Measurements from ENCODE around the gene EMP2.

EMP2 gene

DNA sequence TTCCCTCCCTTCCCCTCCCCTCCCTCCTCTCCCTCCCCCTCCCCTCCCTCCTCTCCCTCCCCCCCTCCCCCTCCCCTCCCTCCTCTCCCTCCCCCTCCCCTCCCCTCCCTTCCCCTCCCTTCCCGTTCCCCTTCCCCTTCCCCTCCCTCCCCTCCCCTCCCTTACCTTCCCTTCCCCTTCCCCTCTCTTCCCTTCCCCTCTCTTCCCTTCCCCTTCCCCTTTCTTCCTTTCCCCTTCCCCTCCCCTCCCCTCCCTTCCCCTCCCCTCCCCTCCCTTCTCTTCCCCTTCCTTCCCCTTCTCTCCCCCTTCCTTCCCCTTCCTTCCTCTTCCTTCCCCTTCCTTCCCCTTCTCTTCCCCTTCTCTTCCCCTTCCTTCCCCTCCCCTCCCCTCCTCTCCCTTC lies 61.1 kb downstream of the EMP2 start (continued):
- TF ChIP-seq YY1 (tag by site-specific recombination; IDR thresholded peaks at IDR 0.05) (no peak), IKZF3 (tag by site-specific recombination; IDR thresholded peaks at IDR 0.05) (no peak), ZNF394 (tag by site-specific recombination; IDR thresholded peaks at IDR 0.05; ENCODE audit: borderline replicate concordance) (no peak)

GRCh38 chr16:10518479-10519041 lies 61.8 kb downstream of the EMP2 start:
- peak; percentile 65 for TF ChIP-seq ZNF366 (tag by site-specific recombination; conservative IDR thresholded peaks at IDR 0.05)
- no peak for TF ChIP-seq ZSCAN30 (tag by site-specific recombination; IDR thresholded peaks at IDR 0.05)
- Histone ChIP-seq H3K4me3 (ENCODE audit: low read depth, low read length) (no peak overlapping the region), H3K4me1 (ENCODE audit: control insufficient read depth, insufficient read depth, low read length) (no peaks in the 10 kb centered on the region), H3K9me3 (ENCODE audit: control insufficient read depth, insufficient read depth, low read depth, low read length) (no peaks in the 10 kb centered on the region), H3K36me3 (ENCODE audit: control insufficient read depth in 2 of 2, insufficient read depth in 1 of 2, low read length in 2 of 2) (no peaks in the 10 kb centered on the region), H3K27ac (ENCODE audit: extremely low read depth, low read depth, low read length) (no peak overlapping the region)
- ChIA-PET CTCF (no interaction called here), POLR2A (no interaction called here)

DNA sequence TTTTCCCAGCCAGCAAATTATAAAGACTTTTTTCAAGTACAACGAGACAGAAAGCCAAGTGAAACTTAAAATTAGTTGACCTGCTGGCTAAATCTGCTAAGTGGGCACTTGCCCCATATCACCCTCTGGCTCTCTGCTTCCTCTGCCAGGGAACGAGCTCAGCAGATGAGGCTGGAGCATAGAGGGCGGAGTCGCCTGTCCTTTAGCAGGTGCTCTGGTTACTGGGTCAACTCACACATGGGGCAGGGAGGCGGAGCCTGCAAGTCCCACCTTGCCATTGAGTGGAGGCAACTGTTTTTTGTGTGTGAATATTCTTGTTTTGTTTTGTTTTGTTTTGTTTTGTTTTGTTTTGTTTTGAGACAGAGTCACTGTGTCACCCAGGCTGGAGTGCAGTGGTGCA lies 62.5 kb downstream of the EMP2 start:
- POLR2A ChIA-PET, result no interaction called here
- no peaks in the 10 kb centered on the region for H3K9me3 ChIP-seq (ENCODE audit: control insufficient read depth, insufficient read depth, low read depth, low read length)
- CTCF ChIA-PET, result interaction anchor here (0.7 to 1.8 kb wide), 2 partner anchors 218 to 239 kb away, joined by 3 to 6 read pairs; no protein-coding TSS in a partner anchor
- H3K36me3 ChIP-seq (ENCODE audit: control insufficient read depth in 2 of 2, insufficient read depth in 1 of 2, low read length in 2 of 2), result no peaks in the 10 kb centered on the region
- TF ChIP-seq ZNF623 (tag by site-specific recombination; IDR thresholded peaks at IDR 0.05) (no peak), PRDM2 (tag by site-specific recombination; IDR thresholded peaks at IDR 0.05; ENCODE audit: borderline replicate concordance) (no peak), ZNF548 (tag by site-specific recombination; IDR thresholded peaks at IDR 0.05) (no peak)
- H3K4me1 ChIP-seq (ENCODE audit: control insufficient read depth, insufficient read depth, low read length), result no peaks in the 10 kb centered on the region
- no peak overlapping the region for H3K4me3 ChIP-seq (ENCODE audit: low read depth, low read length)
- no peak overlapping the region for H3K27ac ChIP-seq (ENCODE audit: extremely low read depth, low read depth, low read length)

DNA sequence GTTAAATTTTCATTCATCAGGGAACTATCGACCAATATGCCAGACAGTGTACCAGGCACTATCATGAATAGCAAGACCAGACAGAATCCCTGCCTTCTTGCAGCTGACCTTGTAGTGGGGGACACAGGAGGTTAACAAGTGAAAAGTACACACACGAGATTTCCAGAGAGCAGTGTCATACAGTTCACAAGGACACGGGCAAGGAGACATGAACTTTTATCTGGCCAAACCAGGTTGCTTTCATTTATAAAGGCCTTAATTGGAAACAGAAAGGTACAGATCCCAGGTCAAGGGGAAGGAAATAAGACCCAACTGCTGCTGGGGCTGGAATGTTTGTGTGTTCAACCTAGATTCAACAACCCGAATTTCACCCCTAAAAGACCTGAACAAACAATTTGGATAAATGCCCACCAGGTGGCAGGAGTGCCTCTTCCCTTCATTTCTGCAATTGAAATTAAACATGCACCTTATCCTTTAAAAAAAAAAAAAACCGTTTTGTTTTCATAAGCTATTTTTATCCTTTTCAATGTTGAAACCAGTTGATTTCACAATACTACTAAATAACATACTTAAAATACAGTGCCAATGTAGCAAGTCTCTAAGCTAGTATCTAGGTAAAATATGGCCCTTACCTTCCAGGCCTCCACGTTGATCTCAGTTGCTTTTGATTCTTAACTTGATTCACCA lies 65.9 kb downstream of the EMP2 start:
- Histone ChIP-seq H3K36me3 (ENCODE audit: control insufficient read depth in 2 of 2, insufficient read depth in 1 of 2, low read length in 2 of 2) (no peaks in the 10 kb centered on the region), H3K27ac (ENCODE audit: extremely low read depth, low read depth, low read length) (no peak overlapping the region), H3K9me3 (ENCODE audit: control insufficient read depth, insufficient read depth, low read depth, low read length) (no peaks in the 10 kb centered on the region), H3K4me3 (ENCODE audit: low read depth, low read length) (no peak overlapping the region), H3K4me1 (ENCODE audit: control insufficient read depth, insufficient read depth, low read length) (no peaks in the 10 kb centered on the region)
- TF ChIP-seq, protein P1, sequence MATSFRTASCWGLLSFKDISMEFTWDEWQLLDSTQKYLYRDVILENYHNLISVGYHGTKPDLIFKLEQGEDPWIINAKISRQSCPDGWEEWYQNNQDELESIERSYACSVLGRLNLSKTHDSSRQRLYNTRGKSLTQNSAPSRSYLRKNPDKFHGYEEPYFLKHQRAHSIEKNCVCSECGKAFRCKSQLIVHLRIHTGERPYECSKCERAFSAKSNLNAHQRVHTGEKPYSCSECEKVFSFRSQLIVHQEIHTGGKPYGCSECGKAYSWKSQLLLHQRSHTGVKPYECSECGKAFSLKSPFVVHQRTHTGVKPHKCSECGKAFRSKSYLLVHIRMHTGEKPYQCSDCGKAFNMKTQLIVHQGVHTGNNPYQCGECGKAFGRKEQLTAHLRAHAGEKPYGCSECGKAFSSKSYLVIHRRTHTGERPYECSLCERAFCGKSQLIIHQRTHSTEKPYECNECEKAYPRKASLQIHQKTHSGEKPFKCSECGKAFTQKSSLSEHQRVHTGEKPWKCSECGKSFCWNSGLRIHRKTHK (tag by site-specific recombination; IDR thresholded peaks at IDR 0.05), result no peak
- peak; percentile 67 for TF ChIP-seq ZNF654 (tag by site-specific recombination; IDR thresholded peaks at IDR 0.05; ENCODE audit: low read depth)
- no peak for TF ChIP-seq YY1 (tag by site-specific recombination; IDR thresholded peaks at IDR 0.05)
- TF ChIP-seq ZBTB11 (tag by site-specific recombination; conservative IDR thresholded peaks at IDR 0.05; ENCODE audit: low read depth), result no peak
- ChIA-PET CTCF (interaction anchor here (0.5 to 3.2 kb wide), 43 partner anchors 8 to 699 kb away, joined by 3 to 101 read pairs (median 4); no protein-coding TSS in a partner anchor), POLR2A (no interaction called here)
